IMR-90 (cell line): ENCODE data around the gene TBC1D4. TPM values are rescaled to one million over a fixed set of nuclear protein-coding genes. Genes with fewer than 3 reads are reported as not detected.

Experiments used
- ATAC-seq: fragments of 200-7000 bp; cut with Tn5 transposase; 2 replicates; pipeline ENCODE4 v1.9.1; 2020; ENCODE audit warnings: low read depth, mild to moderate bottlenecking, moderate library complexity
- BruUV-seq: library from RNA; stranded (reverse); fragments of 400-500 nt; replicated peaks from 2 replicates; lab custom pipeline; 2021; lab: Mats Ljungman, UMichigan
- CTCF ChIA-PET: fragments of 300-600 bp; formaldehyde crosslinking; extraction: SDS; loops from one replicate; lab custom pipeline; 2021; ENCODE audit warnings: antibody characterized with exemption; lab: Yijun Ruan, JAX
- POLR2A ChIA-PET: fragments of 300-600 bp; sonication (Branson Sonifier 250); formaldehyde crosslinking; loops from one replicate; lab custom pipeline; 2022; ENCODE audit warnings: antibody characterized with exemption; ENCODE audit not compliant: unreplicated experiment; lab: Charles Lee
- DNase-seq: peaks from one replicate; pipeline ENCODE4 v3.0.0; 2013
- H2AFZ ChIP-seq: replicated peaks from 2 replicates; pipeline ENCODE3; 2013; ENCODE audit warnings: low read length, mild to moderate bottlenecking; ENCODE audit not compliant: poor library complexity
- H2AK5ac ChIP-seq: 2 replicates; pipeline ENCODE4 v1.6.1; 2013; ENCODE audit warnings: low read depth, low read length, inconsistent platforms
- H2AK9ac ChIP-seq: replicated peaks from 2 replicates; pipeline ENCODE3; 2013; ENCODE audit warnings: mild to moderate bottlenecking, low read depth, low read length, moderate library complexity; ENCODE audit not compliant: poor library complexity
- H2BK120ac ChIP-seq: 2 replicates; pipeline ENCODE4 v1.6.1; 2013; ENCODE audit warnings: low read depth, low read length, inconsistent platforms
- H2BK15ac ChIP-seq: 3 replicates; pipeline ENCODE4 v1.6.1; 2013; ENCODE audit warnings: low read depth, low read length, inconsistent platforms
- H2BK20ac ChIP-seq: 2 replicates; pipeline ENCODE4 v1.6.1; 2013; ENCODE audit warnings: low read depth, mild to moderate bottlenecking, inconsistent platforms, low read length, moderate library complexity
- H2BK5ac ChIP-seq: 2 replicates; pipeline ENCODE4 v1.6.1; 2013; ENCODE audit warnings: mild to moderate bottlenecking, low read depth, low read length, inconsistent platforms; ENCODE audit not compliant: poor library complexity, severe bottlenecking
- H3K14ac ChIP-seq: replicated peaks from 2 replicates; pipeline ENCODE4 v1.6.1; 2013; ENCODE audit warnings: low read depth, low read length, inconsistent platforms
- H3K18ac ChIP-seq: 2 replicates; pipeline ENCODE4 v1.6.1; 2013; ENCODE audit warnings: low read depth, low read length, control low read depth
- H3K23ac ChIP-seq: 2 replicates; pipeline ENCODE4 v1.6.1; 2013; ENCODE audit warnings: low read depth, low read length, inconsistent platforms
- H3K27ac ChIP-seq: 2 replicates; pipeline ENCODE4 v1.5.1; 2013; ENCODE audit warnings: mild to moderate bottlenecking, control low read depth, low read length; ENCODE audit not compliant: insufficient read depth
- H3K27me3 ChIP-seq: 2 replicates; pipeline ENCODE4 v1.6.1; 2013; ENCODE audit warnings: low read length; ENCODE audit not compliant: control insufficient read depth, insufficient read depth
- H3K36me3 ChIP-seq: 2 replicates; pipeline ENCODE4 v1.6.1; 2013; ENCODE audit warnings: low read length, mixed read lengths; ENCODE audit not compliant: control insufficient read depth, insufficient read depth
- H3K4ac ChIP-seq: 2 replicates; pipeline ENCODE4 v1.6.1; 2013; ENCODE audit warnings: low read depth, low read length, inconsistent platforms
- H3K4me1 ChIP-seq: 2 replicates; pipeline ENCODE4 v1.6.1; 2013; ENCODE audit warnings: low read length, mixed read lengths; ENCODE audit not compliant: control insufficient read depth, insufficient read depth
- H3K4me2 ChIP-seq: 2 replicates; pipeline ENCODE4 v1.6.1; 2013; ENCODE audit warnings: low read depth, mild to moderate bottlenecking, control low read depth, low read length, moderate library complexity
- H3K4me3 ChIP-seq: 2 replicates; pipeline ENCODE4 v1.5.1; 2013; ENCODE audit warnings: low read depth, mild to moderate bottlenecking, control low read depth, low read length, moderate library complexity; ENCODE audit not compliant: insufficient read depth
- H3K56ac ChIP-seq: 2 replicates; pipeline ENCODE4 v1.6.1; 2013; ENCODE audit warnings: low read length, inconsistent platforms; ENCODE audit not compliant: insufficient read depth; ENCODE audit errors: extremely low read depth
- H3K79me1 ChIP-seq, 2 experiments: 2 replicates each; pipeline ENCODE4 v1.6.1; 2013; ENCODE audit warnings: low read length in 2 of 2, inconsistent platforms in 1 of 2, low read depth in 1 of 2
- H3K9ac ChIP-seq: 2 replicates; pipeline ENCODE4 v1.6.1; 2013; ENCODE audit warnings: low read depth, low read length, control low read depth
- H3K9me1 ChIP-seq: 2 replicates; pipeline ENCODE4 v1.6.1; 2013; ENCODE audit warnings: low read length, inconsistent platforms; ENCODE audit not compliant: insufficient read depth
- H3K9me3 ChIP-seq: 2 replicates; pipeline ENCODE4 v1.6.1; 2013; ENCODE audit warnings: low read length; ENCODE audit not compliant: control insufficient read depth, insufficient read depth
- H4K20me1 ChIP-seq: 2 replicates; pipeline ENCODE4 v1.6.1; 2013; ENCODE audit warnings: low read length, inconsistent platforms; ENCODE audit not compliant: insufficient read depth
- H4K5ac ChIP-seq: 2 replicates; pipeline ENCODE4 v1.6.1; 2013; ENCODE audit warnings: mild to moderate bottlenecking, low read depth, low read length, control low read depth
- H4K8ac ChIP-seq, 2 experiments: 2 replicates each; pipeline ENCODE4 v1.6.1; 2013; ENCODE audit warnings: low read depth in 2 of 2, low read length in 2 of 2, control low read depth in 1 of 2, inconsistent platforms in 1 of 2
- H4K91ac ChIP-seq: 2 replicates; pipeline ENCODE4 v1.6.1; 2013; ENCODE audit warnings: low read depth, low read length, inconsistent platforms; ENCODE audit not compliant: insufficient read depth
- FOS ChIP-seq: fragments of 150-350 bp; IDR thresholded peaks from 2 replicates; pipeline ENCODE4 v1.6.1; 2016; ENCODE audit warnings: low read depth, low read length
- MAFK ChIP-seq: IDR thresholded peaks from 2 replicates; pipeline ENCODE4 v1.6.1; 2012; ENCODE audit warnings: low read depth, low read length, improper control_type of control experiment
- MXI1 ChIP-seq: IDR thresholded peaks from 2 replicates; pipeline ENCODE4 v1.6.1; 2012; ENCODE audit warnings: low read depth, mild to moderate bottlenecking, low read length, moderate library complexity, borderline replicate concordance
- WGBS, 2 experiments: methylation state at CpG; one replicate each; pipeline versions ENCODE4 v1.1.5 to v1.1.7; 2013; ENCODE audit warnings: missing lambda C conversion rate in 2 of 2; ENCODE audit not compliant: insufficient read length in 1 of 2; ENCODE audit errors: extremely low coverage in 2 of 2; 5-methylcytosine and 5-hydroxymethylcytosine counted together
- dilution Hi-C: fragments of 300-500 bp; cut with HindIII; formaldehyde crosslinking; loops from one replicate; pipeline ENCODE4 v1.14.3; 2018; ENCODE audit warnings: low sequenced_read_pairs; ENCODE audit not compliant: unreplicated experiment
- in situ Hi-C: fragments of 300-500 bp; cut with MboI; formaldehyde crosslinking; loops from 3 replicates; pipeline ENCODE4 v1.14.3; 2019; ENCODE audit warnings: low sequenced_read_pairs, inconsistent platforms, mixed read lengths
- intact Hi-C: fragments of 100-400 bp; cut with micrococcal nuclease; formaldehyde crosslinking; loops from 2 replicates; pipeline ENCODE4 v1.10.0; 2022
- polyA plus RNA-seq, 3 experiments: library from polyadenylated mRNA; depleted of rRNA; stranded (reverse); fragments of >200 nt; gene quantifications; 2 replicates each; pipeline ENCODE4 v1.2.3, GENCODE V29; 2012; ENCODE audit warnings: low replicate concordance in 1 of 3
- total RNA-seq: library from RNA; depleted of rRNA; stranded (reverse); fragments of >200 nt; gene quantifications from 2 replicates; pipeline ENCODE4 v1.2.3, GENCODE V29; 2012
- TF ChIP-seq, protein P1 (sequence below): conservative IDR thresholded peaks from 2 replicates; pipeline ENCODE4 v1.5.1; 2012; ENCODE audit warnings: mild to moderate bottlenecking, low read depth, low read length, improper control_type of control experiment

TBC1D4 gene
- total and polyA plus RNA-seq, 2 of the 4 experiments (the other 2 are of a cell fraction): 7.5 to 22.8 TPM

GRCh38 chr13:75353781-75354193 lies 128.2 kb downstream of the TBC1D4 start:
- ChIA-PET POLR2A (no interaction called here), CTCF (no interaction called here)
- Histone ChIP-seq H4K91ac (peak overlapping the region; percentile 29; the same call in 1 of the 2 replicates), H2BK20ac (no peak overlapping the region), H2BK5ac (peak overlapping the region; percentile 25), H3K4me2 (no peak overlapping the region), H3K9me3 (no peaks in the 10 kb centered on the region), H3K9me1 (peaks cover 15% of the 10 kb centered on the region), H2BK120ac (peak overlapping the region; percentile 27; the same call in 1 of the 2 replicates), H3K56ac (no peak overlapping the region), H3K4me3 (no peak overlapping the region), H3K18ac (peak overlapping the region; percentile 11; the same call in 1 of the 2 replicates), H3K14ac (peak overlapping the region; percentile 53; the same call in 1 of the 2 replicates), H3K9ac (no peak overlapping the region), H2BK15ac (peak overlapping the region; percentile 36; the same call in 1 of the 3 replicates), H3K27me3 (no peaks in the 10 kb centered on the region), H2AK9ac (no peak overlapping the region), H4K5ac (peak overlapping the region; percentile 1; the same call in 1 of the 2 replicates), H3K23ac (0 out of 2 replicates have a peak overlapping the region, but pooled peaks have one; percentile 20), H4K20me1 (no peaks in the 10 kb centered on the region), H2AFZ (peak overlapping the region; percentile 38), H3K4ac (0 out of 2 replicates have a peak overlapping the region, but pooled peaks have one; percentile 9), H3K4me1 (peaks cover 7% of the 10 kb centered on the region; the same call in 1 of the 2 replicates), H3K79me1 (peaks cover 2 to 13% of the 10 kb centered on the region in 2 experiments; a peak in 1 of 4 replicates), H3K27ac (no peak overlapping the region), H2AK5ac (peak overlapping the region; percentile 35), H4K8ac (0 out of 4 replicates have a peak overlapping the region, but pooled peaks of 1 of the 2 experiments have one; percentile 37), H3K36me3 (no peaks in the 10 kb centered on the region)
- dilution Hi-C loops (no loop called here), in situ Hi-C loops (no loop called here), intact Hi-C loops (no loop called here)
- no CpG with 5 or more reads among the region's 6 CpGs for WGBS, 2 experiments
- no TSS peak for BruUV-seq
- ATAC-seq (peak; percentile 38), DNase-seq (peak; percentile 39)
- TF ChIP-seq MAFK (no peak), FOS (no peak), MXI1 (no peak)
- TF ChIP-seq, protein P1, sequence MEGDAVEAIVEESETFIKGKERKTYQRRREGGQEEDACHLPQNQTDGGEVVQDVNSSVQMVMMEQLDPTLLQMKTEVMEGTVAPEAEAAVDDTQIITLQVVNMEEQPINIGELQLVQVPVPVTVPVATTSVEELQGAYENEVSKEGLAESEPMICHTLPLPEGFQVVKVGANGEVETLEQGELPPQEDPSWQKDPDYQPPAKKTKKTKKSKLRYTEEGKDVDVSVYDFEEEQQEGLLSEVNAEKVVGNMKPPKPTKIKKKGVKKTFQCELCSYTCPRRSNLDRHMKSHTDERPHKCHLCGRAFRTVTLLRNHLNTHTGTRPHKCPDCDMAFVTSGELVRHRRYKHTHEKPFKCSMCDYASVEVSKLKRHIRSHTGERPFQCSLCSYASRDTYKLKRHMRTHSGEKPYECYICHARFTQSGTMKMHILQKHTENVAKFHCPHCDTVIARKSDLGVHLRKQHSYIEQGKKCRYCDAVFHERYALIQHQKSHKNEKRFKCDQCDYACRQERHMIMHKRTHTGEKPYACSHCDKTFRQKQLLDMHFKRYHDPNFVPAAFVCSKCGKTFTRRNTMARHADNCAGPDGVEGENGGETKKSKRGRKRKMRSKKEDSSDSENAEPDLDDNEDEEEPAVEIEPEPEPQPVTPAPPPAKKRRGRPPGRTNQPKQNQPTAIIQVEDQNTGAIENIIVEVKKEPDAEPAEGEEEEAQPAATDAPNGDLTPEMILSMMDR: no peak
